ENCODE measurements around the gene PTPRM.

GRCh38 chr18:7619676-7620075, 52.6 kb downstream of the PTPRM start:
- TF ChIP-seq POLR2A (IDR thresholded peaks at IDR 0.05; ENCODE audit: low read depth, low read length) (no peak), SPI1 (IDR thresholded peaks at IDR 0.05; ENCODE audit: low read depth, low read length) (no peak), POLR2AphosphoS5 (IDR thresholded peaks at IDR 0.05; ENCODE audit: low read depth, low read length) (no peak), TAF1 (IDR thresholded peaks at IDR 0.05; ENCODE audit: low read depth, low read length) (no peak), PAX5 (IDR thresholded peaks at IDR 0.05; ENCODE audit: insufficient read depth, low read length, severe bottlenecking) (no peak)

All from GM12891 (cell line).